NCI-H1105 (cell line): ENCODE results near the gene ABHD12.

Experiments
- DNase-seq: peaks from one replicate; lab custom pipeline; 2025; lab: John Stamatoyannopoulos, UW

ABHD12 gene

GRCh38 chr20:25306991-25307903 lies 83.4 kb downstream of the ABHD12 start:
- no peak for DNase-seq

GRCh38 chr20:25304025-25304549 lies 86.5 kb downstream of the ABHD12 start:
- no peak for DNase-seq

- no peak for DNase-seq
Observed at GRCh38 chr20:25303292-25304024, 87.2 kb downstream of the ABHD12 start.

- no peak for DNase-seq
Observed at GRCh38 chr20:25302596-25302995, 88.0 kb downstream of the ABHD12 start.

- DNase-seq = no peak
Observed at GRCh38 chr20:25301357-25301920, 89.2 kb downstream of the ABHD12 start.

- DNase-seq = no peak
Observed at GRCh38 chr20:25300496-25301170, 90.0 kb downstream of the ABHD12 start.

- DNase-seq = no peak
Observed at GRCh38 chr20:25299806-25300205, 90.8 kb downstream of the ABHD12 start.

- DNase-seq = no peak
Observed at GRCh38 chr20:25297141-25297905, 93.3 kb downstream of the ABHD12 start.

GRCh38 chr20:25296094-25297093 lies 94.2 kb downstream of the ABHD12 start:
- DNase-seq = no peak

- no peak for DNase-seq
Observed at GRCh38 chr20:25295386-25296093, 95.1 kb downstream of the ABHD12 start.

- no peak for DNase-seq
Observed at GRCh38 chr20:25294459-25295385, 95.9 kb downstream of the ABHD12 start.

- DNase-seq = no peak
Observed at GRCh38 chr20:25293910-25294458, 96.7 kb downstream of the ABHD12 start.

- no peak for DNase-seq
Observed at GRCh38 chr20:25293507-25293906, 97.1 kb downstream of the ABHD12 start.

- DNase-seq = no peak
Observed at GRCh38 chr20:25292176-25292891, 98.3 kb downstream of the ABHD12 start.

- no peak for DNase-seq
Observed at GRCh38 chr20:25291432-25292133, 99.1 kb downstream of the ABHD12 start.

GRCh38 chr20:25290646-25291431 lies 99.8 kb downstream of the ABHD12 start:
- no peak for DNase-seq
